ENCODE measurements around the gene ABTB2. TPM values are rescaled to one million over a fixed set of nuclear protein-coding genes. Genes with fewer than 3 reads are reported as not detected.

Gene ABTB2
- total RNA-seq, 2 donors from 2014 or later = 0.55 to 0.81 TPM

- Mint-ChIP-seq H3K27ac (no peak overlapping the region), H3K4me3 (no peak overlapping the region), H3K36me3 (ENCODE audit: low read depth) (peaks cover 6% of the 10 kb centered on the region), H3K27me3 (peaks cover 36% of the 10 kb centered on the region), H3K4me1 (peaks cover 2% of the 10 kb centered on the region)
- no peaks in the 10 kb centered on the region for H3K9me3 ChIP-seq (ENCODE audit: control insufficient read depth, low read length, poor library complexity, severe bottlenecking)
- ATAC-seq (no peak), DNase-seq (no peak)
These were observed 25.3 kb downstream of the ABTB2 start for GRCh38 chr11:34332524-34332923.

- Mint-ChIP-seq H3K4me1 (peaks cover 2% of the 10 kb centered on the region), H3K36me3 (ENCODE audit: low read depth) (peaks cover 6% of the 10 kb centered on the region), H3K27ac (no peak overlapping the region), H3K27me3 (peaks cover 36% of the 10 kb centered on the region), H3K4me3 (no peak overlapping the region)
- DNase-seq (no peak), ATAC-seq (no peak)
- H3K9me3 ChIP-seq (ENCODE audit: control insufficient read depth, low read length, poor library complexity, severe bottlenecking) = no peaks in the 10 kb centered on the region
These were observed 26.1 kb downstream of the ABTB2 start for GRCh38 chr11:34331736-34332135.

- DNase-seq = no peak
- H3K36me3 Mint-ChIP-seq (ENCODE audit: low read depth) = peaks cover 6% of the 10 kb centered on the region
- ATAC-seq = no peak
- no peak overlapping the region for H3K4me3 Mint-ChIP-seq
- peaks cover 2% of the 10 kb centered on the region for H3K4me1 Mint-ChIP-seq
- no peaks in the 10 kb centered on the region for H3K9me3 ChIP-seq (ENCODE audit: control insufficient read depth, low read length, poor library complexity, severe bottlenecking)
- no peak overlapping the region for H3K27ac Mint-ChIP-seq
- peaks cover 36% of the 10 kb centered on the region for H3K27me3 Mint-ChIP-seq
These were observed 26.5 kb downstream of the ABTB2 start for GRCh38 chr11:34331329-34331728.

GRCh38 chr11:34330653-34331052, 27.2 kb downstream of the ABTB2 start:
- H3K4me3 Mint-ChIP-seq = no peak overlapping the region
- H3K27me3 Mint-ChIP-seq = peaks cover 36% of the 10 kb centered on the region
- no peak for ATAC-seq
- no peaks in the 10 kb centered on the region for H3K9me3 ChIP-seq (ENCODE audit: control insufficient read depth, low read length, poor library complexity, severe bottlenecking)
- no peak for DNase-seq
- H3K4me1 Mint-ChIP-seq = peaks cover 2% of the 10 kb centered on the region
- H3K27ac Mint-ChIP-seq = no peak overlapping the region
- peaks cover 6% of the 10 kb centered on the region for H3K36me3 Mint-ChIP-seq (ENCODE audit: low read depth)

- Mint-ChIP-seq H3K4me3 (no peak overlapping the region), H3K27me3 (peaks cover 43% of the 10 kb centered on the region), H3K4me1 (peaks cover under 1% of the 10 kb centered on the region), H3K27ac (no peak overlapping the region), H3K36me3 (ENCODE audit: low read depth) (peaks cover 6% of the 10 kb centered on the region)
- H3K9me3 ChIP-seq (ENCODE audit: control insufficient read depth, low read length, poor library complexity, severe bottlenecking) = no peaks in the 10 kb centered on the region
- DNase-seq = no peak
- ATAC-seq = no peak
These were observed 27.9 kb downstream of the ABTB2 start for GRCh38 chr11:34329876-34330275.

GRCh38 chr11:34328632-34328910, 29.2 kb downstream of the ABTB2 start:
- no peaks in the 10 kb centered on the region for H3K9me3 ChIP-seq (ENCODE audit: control insufficient read depth, low read length, poor library complexity, severe bottlenecking)
- no peak for DNase-seq
- H3K27me3 Mint-ChIP-seq = peaks cover 47% of the 10 kb centered on the region
- ATAC-seq = no peak
- no peak overlapping the region for H3K4me3 Mint-ChIP-seq
- peaks cover 2% of the 10 kb centered on the region for H3K4me1 Mint-ChIP-seq
- peaks cover 6% of the 10 kb centered on the region for H3K36me3 Mint-ChIP-seq (ENCODE audit: low read depth)
- H3K27ac Mint-ChIP-seq = no peak overlapping the region

- peaks cover 47% of the 10 kb centered on the region for H3K27me3 Mint-ChIP-seq
- no peak overlapping the region for H3K4me3 Mint-ChIP-seq
- H3K4me1 Mint-ChIP-seq = peaks cover 2% of the 10 kb centered on the region
- H3K27ac Mint-ChIP-seq = no peak overlapping the region
- peaks cover 6% of the 10 kb centered on the region for H3K36me3 Mint-ChIP-seq (ENCODE audit: low read depth)
- H3K9me3 ChIP-seq (ENCODE audit: control insufficient read depth, low read length, poor library complexity, severe bottlenecking) = no peaks in the 10 kb centered on the region
- no peak for ATAC-seq
- no peak for DNase-seq
These were observed 29.8 kb downstream of the ABTB2 start for GRCh38 chr11:34327804-34328631.

GRCh38 chr11:34324466-34324865, 33.3 kb downstream of the ABTB2 start:
- ATAC-seq = no peak
- Mint-ChIP-seq H3K4me1 (peaks cover 2% of the 10 kb centered on the region), H3K4me3 (no peak overlapping the region), H3K27ac (no peak overlapping the region), H3K36me3 (ENCODE audit: low read depth) (no peaks in the 10 kb centered on the region), H3K27me3 (peaks cover 28% of the 10 kb centered on the region)
- H3K9me3 ChIP-seq (ENCODE audit: control insufficient read depth, low read length, poor library complexity, severe bottlenecking) = no peaks in the 10 kb centered on the region
- DNase-seq = no peak

- H3K36me3 Mint-ChIP-seq (ENCODE audit: low read depth) = no peaks in the 10 kb centered on the region
- DNase-seq (no peak), ATAC-seq (no peak)
- H3K4me1 Mint-ChIP-seq = peaks cover 2% of the 10 kb centered on the region
- no peak overlapping the region for H3K4me3 Mint-ChIP-seq
- peaks cover 20% of the 10 kb centered on the region for H3K27me3 Mint-ChIP-seq
- H3K9me3 ChIP-seq (ENCODE audit: control insufficient read depth, low read length, poor library complexity, severe bottlenecking) = no peaks in the 10 kb centered on the region
- H3K27ac Mint-ChIP-seq = no peak overlapping the region
These were observed 34.2 kb downstream of the ABTB2 start for GRCh38 chr11:34323601-34324000.

- H3K27ac Mint-ChIP-seq = no peak overlapping the region
- no peaks in the 10 kb centered on the region for H3K36me3 Mint-ChIP-seq (ENCODE audit: low read depth)
- no peaks in the 10 kb centered on the region for H3K4me1 Mint-ChIP-seq
- no peak overlapping the region for H3K4me3 Mint-ChIP-seq
- no peak for ATAC-seq
- DNase-seq = no peak
- no peaks in the 10 kb centered on the region for H3K9me3 ChIP-seq (ENCODE audit: control insufficient read depth, low read length, poor library complexity, severe bottlenecking)
- peaks cover 6% of the 10 kb centered on the region for H3K27me3 Mint-ChIP-seq
These were observed 39.4 kb downstream of the ABTB2 start for GRCh38 chr11:34318111-34319037.

- Mint-ChIP-seq H3K4me1 (no peaks in the 10 kb centered on the region), H3K4me3 (no peak overlapping the region), H3K27me3 (peaks cover 6% of the 10 kb centered on the region), H3K27ac (no peak overlapping the region), H3K36me3 (ENCODE audit: low read depth) (no peaks in the 10 kb centered on the region)
- no peak for ATAC-seq
- H3K9me3 ChIP-seq (ENCODE audit: control insufficient read depth, low read length, poor library complexity, severe bottlenecking) = no peaks in the 10 kb centered on the region
- no peak for DNase-seq
These were observed 40.1 kb downstream of the ABTB2 start for GRCh38 chr11:34317666-34318065.

GRCh38 chr11:34317036-34317360, 40.8 kb downstream of the ABTB2 start:
- no peaks in the 10 kb centered on the region for H3K9me3 ChIP-seq (ENCODE audit: control insufficient read depth, low read length, poor library complexity, severe bottlenecking)
- no peaks in the 10 kb centered on the region for H3K4me1 Mint-ChIP-seq
- H3K27ac Mint-ChIP-seq = no peak overlapping the region
- peaks cover 6% of the 10 kb centered on the region for H3K27me3 Mint-ChIP-seq
- ATAC-seq (no peak), DNase-seq (no peak)
- H3K36me3 Mint-ChIP-seq (ENCODE audit: low read depth) = no peaks in the 10 kb centered on the region
- H3K4me3 Mint-ChIP-seq = no peak overlapping the region

- Mint-ChIP-seq H3K27me3 (peaks cover 1% of the 10 kb centered on the region), H3K4me1 (no peaks in the 10 kb centered on the region), H3K4me3 (no peak overlapping the region), H3K36me3 (ENCODE audit: low read depth) (no peaks in the 10 kb centered on the region), H3K27ac (no peak overlapping the region)
- no peaks in the 10 kb centered on the region for H3K9me3 ChIP-seq (ENCODE audit: control insufficient read depth, low read length, poor library complexity, severe bottlenecking)
- ATAC-seq (no peak), DNase-seq (no peak)
These were observed 41.3 kb downstream of the ABTB2 start for GRCh38 chr11:34316347-34317035.
